ENCODE measurements around the gene DEDD.
"Not testable (repeated sequence)": the region's sequence is repeated elsewhere in the genome, so short reads cannot be mapped to it uniquely, and the experiment has no call there.

DNA sequence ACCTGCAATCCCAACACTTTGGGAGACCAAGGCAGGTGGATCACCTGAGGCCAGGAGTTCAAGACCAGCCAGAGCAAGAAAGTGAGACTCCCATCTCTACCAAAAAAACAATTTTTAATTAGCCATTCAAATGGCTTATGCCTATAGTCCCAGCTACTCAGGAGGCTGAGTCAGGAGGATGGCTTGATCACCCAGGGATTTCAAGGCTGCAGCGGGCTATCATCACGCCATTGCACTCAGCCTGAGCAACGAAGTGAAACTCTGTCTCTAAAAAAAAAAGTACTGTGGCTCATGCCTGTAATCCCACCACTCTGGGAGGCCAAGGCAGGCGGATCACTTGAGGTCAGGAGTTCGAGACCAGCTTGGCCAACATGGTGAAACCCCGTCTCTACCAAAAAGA is 16.5 kb downstream of the DEDD start:
- TF ChIP-seq, protein P1, sequence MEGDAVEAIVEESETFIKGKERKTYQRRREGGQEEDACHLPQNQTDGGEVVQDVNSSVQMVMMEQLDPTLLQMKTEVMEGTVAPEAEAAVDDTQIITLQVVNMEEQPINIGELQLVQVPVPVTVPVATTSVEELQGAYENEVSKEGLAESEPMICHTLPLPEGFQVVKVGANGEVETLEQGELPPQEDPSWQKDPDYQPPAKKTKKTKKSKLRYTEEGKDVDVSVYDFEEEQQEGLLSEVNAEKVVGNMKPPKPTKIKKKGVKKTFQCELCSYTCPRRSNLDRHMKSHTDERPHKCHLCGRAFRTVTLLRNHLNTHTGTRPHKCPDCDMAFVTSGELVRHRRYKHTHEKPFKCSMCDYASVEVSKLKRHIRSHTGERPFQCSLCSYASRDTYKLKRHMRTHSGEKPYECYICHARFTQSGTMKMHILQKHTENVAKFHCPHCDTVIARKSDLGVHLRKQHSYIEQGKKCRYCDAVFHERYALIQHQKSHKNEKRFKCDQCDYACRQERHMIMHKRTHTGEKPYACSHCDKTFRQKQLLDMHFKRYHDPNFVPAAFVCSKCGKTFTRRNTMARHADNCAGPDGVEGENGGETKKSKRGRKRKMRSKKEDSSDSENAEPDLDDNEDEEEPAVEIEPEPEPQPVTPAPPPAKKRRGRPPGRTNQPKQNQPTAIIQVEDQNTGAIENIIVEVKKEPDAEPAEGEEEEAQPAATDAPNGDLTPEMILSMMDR (conservative IDR thresholded peaks at IDR 0.05): not testable (repeated sequence)
- not testable (repeated sequence) for TF ChIP-seq EZH2 (IDR thresholded peaks at IDR 0.05; ENCODE audit: low read depth)

All from PC-9 (cell line).